ENCODE results near the gene ATP2B3.

ATP2B3 gene

GRCh38 chrX:153590961-153591956 lies 73.8 kb downstream of the ATP2B3 start:
- TF ChIP-seq SUZ12 (IDR thresholded peaks at IDR 0.05; ENCODE audit: extremely low read depth, insufficient read depth, insufficient read length): no peak
- no peak for TF ChIP-seq ZNF274 (IDR thresholded peaks at IDR 0.05; ENCODE audit: low read depth, low read length)
- TF ChIP-seq YY1 (IDR thresholded peaks at IDR 0.05; ENCODE audit: insufficient read depth, insufficient read length): no peak
- no peak for DNase-seq (ENCODE audit: low read depth, low spot score)
- Histone ChIP-seq H3K9me3 (ENCODE audit: insufficient read depth, low read length) (no peaks in the 10 kb centered on the region), H3K27me3 (ENCODE audit: insufficient read depth, insufficient read length) (no peaks in the 10 kb centered on the region), H3K36me3 (ENCODE audit: insufficient read depth, insufficient read length, low read length) (peaks cover 42% of the 10 kb centered on the region), H3K4me1 (ENCODE audit: insufficient read depth, insufficient read length) (no peaks in the 10 kb centered on the region), H3K4me3 (ENCODE audit: insufficient read length, low read depth) (no peak overlapping the region), H3K9ac (ENCODE audit: insufficient read length, low read depth) (no peak overlapping the region)

DNA sequence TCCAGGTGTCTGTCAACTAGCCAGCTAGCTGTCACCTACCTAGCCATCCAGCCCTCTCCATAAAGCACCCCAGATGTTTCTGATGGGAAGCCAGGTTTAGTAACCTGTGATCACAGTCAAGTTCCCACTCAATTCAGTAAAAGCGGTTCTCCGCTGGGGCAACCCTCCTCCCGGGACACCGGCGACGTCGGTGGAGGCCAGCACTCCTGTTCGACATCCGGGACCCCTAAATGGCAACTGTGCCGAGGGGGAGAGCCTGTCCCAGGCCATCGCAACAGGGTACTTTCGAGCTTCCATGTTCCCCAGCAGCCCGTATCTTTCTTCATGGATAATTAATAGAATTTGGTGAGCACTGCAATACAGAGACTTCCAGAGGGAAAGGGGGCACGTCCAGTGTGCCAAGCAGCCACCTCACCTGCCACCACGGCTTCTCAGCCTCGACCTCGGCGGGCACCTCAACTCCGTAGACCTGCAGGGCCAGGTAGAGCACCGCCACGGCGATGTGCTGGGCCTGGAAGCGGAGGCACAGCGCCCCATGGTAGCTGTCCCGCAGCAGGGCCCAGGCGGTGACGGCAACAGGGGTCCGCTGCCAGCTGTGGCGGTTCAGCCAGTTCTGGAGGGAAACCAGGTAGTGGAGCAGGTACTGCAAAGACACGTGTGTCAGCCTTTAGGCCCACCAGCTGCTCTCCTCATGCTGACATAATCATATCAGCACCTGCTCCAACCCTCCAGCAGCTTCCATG lies 74.8 kb downstream of the ATP2B3 start:
- Histone ChIP-seq H3K9ac (ENCODE audit: insufficient read length, low read depth) (no peak overlapping the region), H3K27me3 (ENCODE audit: insufficient read depth, insufficient read length) (no peaks in the 10 kb centered on the region)

GRCh38 chrX:153592966-153593688 lies 75.7 kb downstream of the ATP2B3 start:
- H3K9me3 ChIP-seq (ENCODE audit: insufficient read depth, low read length): no peaks in the 10 kb centered on the region
- H3K27me3 ChIP-seq (ENCODE audit: insufficient read depth, insufficient read length): no peaks in the 10 kb centered on the region
- TF ChIP-seq SUZ12 (IDR thresholded peaks at IDR 0.05; ENCODE audit: extremely low read depth, insufficient read depth, insufficient read length) (no peak), YY1 (IDR thresholded peaks at IDR 0.05; ENCODE audit: insufficient read depth, insufficient read length) (no peak), ZNF274 (IDR thresholded peaks at IDR 0.05; ENCODE audit: low read depth, low read length) (no peak)
- no peak overlapping the region for H3K9ac ChIP-seq (ENCODE audit: insufficient read length, low read depth)
- H3K36me3 ChIP-seq (ENCODE audit: insufficient read depth, insufficient read length, low read length): peaks cover 34% of the 10 kb centered on the region
- DNase-seq (ENCODE audit: low read depth, low spot score): no peak
- H3K4me1 ChIP-seq (ENCODE audit: insufficient read depth, insufficient read length): no peaks in the 10 kb centered on the region
- H3K4me3 ChIP-seq (ENCODE audit: insufficient read length, low read depth): no peak overlapping the region

More for the DNA sequence above, 74.8 kb downstream of the ATP2B3 start:
- no peak for DNase-seq (ENCODE audit: low read depth, low spot score)
- Histone ChIP-seq H3K9me3 (ENCODE audit: insufficient read depth, low read length) (no peaks in the 10 kb centered on the region), H3K4me1 (ENCODE audit: insufficient read depth, insufficient read length) (no peaks in the 10 kb centered on the region), H3K36me3 (ENCODE audit: insufficient read depth, insufficient read length, low read length) (peaks cover 42% of the 10 kb centered on the region), H3K4me3 (ENCODE audit: insufficient read length, low read depth) (no peak overlapping the region)
- no peak for TF ChIP-seq ZNF274 (IDR thresholded peaks at IDR 0.05; ENCODE audit: low read depth, low read length)
- TF ChIP-seq YY1 (IDR thresholded peaks at IDR 0.05; ENCODE audit: insufficient read depth, insufficient read length): no peak
- no peak for TF ChIP-seq SUZ12 (IDR thresholded peaks at IDR 0.05; ENCODE audit: extremely low read depth, insufficient read depth, insufficient read length)

- H3K4me1 ChIP-seq (ENCODE audit: insufficient read depth, insufficient read length): no peaks in the 10 kb centered on the region
- H3K4me3 ChIP-seq (ENCODE audit: insufficient read length, low read depth): no peak overlapping the region
- no peaks in the 10 kb centered on the region for H3K9me3 ChIP-seq (ENCODE audit: insufficient read depth, low read length)
- no peak overlapping the region for H3K9ac ChIP-seq (ENCODE audit: insufficient read length, low read depth)
- H3K36me3 ChIP-seq (ENCODE audit: insufficient read depth, insufficient read length, low read length): peaks cover 28% of the 10 kb centered on the region
- no peak for DNase-seq (ENCODE audit: low read depth, low spot score)
- H3K27me3 ChIP-seq (ENCODE audit: insufficient read depth, insufficient read length): no peaks in the 10 kb centered on the region
- TF ChIP-seq YY1 (IDR thresholded peaks at IDR 0.05; ENCODE audit: insufficient read depth, insufficient read length): no peak
- no peak for TF ChIP-seq SUZ12 (IDR thresholded peaks at IDR 0.05; ENCODE audit: extremely low read depth, insufficient read depth, insufficient read length)
- no peak for TF ChIP-seq ZNF274 (IDR thresholded peaks at IDR 0.05; ENCODE audit: low read depth, low read length)
Observed at GRCh38 chrX:153593811-153594500, 76.5 kb downstream of the ATP2B3 start.

GRCh38 chrX:153595387-153595786 lies 77.9 kb downstream of the ATP2B3 start:
- TF ChIP-seq YY1 (IDR thresholded peaks at IDR 0.05; ENCODE audit: insufficient read depth, insufficient read length) (no peak), SUZ12 (IDR thresholded peaks at IDR 0.05; ENCODE audit: extremely low read depth, insufficient read depth, insufficient read length) (no peak), ZNF274 (IDR thresholded peaks at IDR 0.05; ENCODE audit: low read depth, low read length) (no peak)
- DNase-seq (ENCODE audit: low read depth, low spot score): no peak
- Histone ChIP-seq H3K4me3 (ENCODE audit: insufficient read length, low read depth) (no peak overlapping the region), H3K36me3 (ENCODE audit: insufficient read depth, insufficient read length, low read length) (peaks cover 28% of the 10 kb centered on the region), H3K27me3 (ENCODE audit: insufficient read depth, insufficient read length) (no peaks in the 10 kb centered on the region), H3K4me1 (ENCODE audit: insufficient read depth, insufficient read length) (no peaks in the 10 kb centered on the region), H3K9ac (ENCODE audit: insufficient read length, low read depth) (no peak overlapping the region), H3K9me3 (ENCODE audit: insufficient read depth, low read length) (no peaks in the 10 kb centered on the region)

All from NT2/D1 (cell line).